Measurements from ENCODE around the gene FOSL2.

DNA sequence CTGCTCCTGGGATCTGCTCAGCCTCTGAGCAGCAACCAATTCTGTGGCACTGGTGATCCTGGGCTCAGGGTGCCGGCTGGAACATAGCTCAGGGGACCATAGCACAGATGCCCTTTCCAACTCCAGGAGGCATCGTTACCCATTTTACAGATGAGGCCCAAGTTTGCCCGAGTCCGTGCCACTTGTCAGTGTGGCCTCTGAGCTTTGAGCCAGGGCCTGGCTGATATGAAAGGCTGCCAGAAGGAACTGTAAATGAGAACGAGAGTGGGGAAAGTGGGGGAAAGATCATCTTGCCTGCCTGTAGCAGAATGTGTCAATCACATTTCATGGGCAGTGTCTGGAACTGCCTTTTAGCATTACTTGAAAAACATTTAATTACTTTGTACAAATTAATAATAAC lies 23.3 kb upstream of the FOSL2 start:
- TF ChIP-seq, protein P1, sequence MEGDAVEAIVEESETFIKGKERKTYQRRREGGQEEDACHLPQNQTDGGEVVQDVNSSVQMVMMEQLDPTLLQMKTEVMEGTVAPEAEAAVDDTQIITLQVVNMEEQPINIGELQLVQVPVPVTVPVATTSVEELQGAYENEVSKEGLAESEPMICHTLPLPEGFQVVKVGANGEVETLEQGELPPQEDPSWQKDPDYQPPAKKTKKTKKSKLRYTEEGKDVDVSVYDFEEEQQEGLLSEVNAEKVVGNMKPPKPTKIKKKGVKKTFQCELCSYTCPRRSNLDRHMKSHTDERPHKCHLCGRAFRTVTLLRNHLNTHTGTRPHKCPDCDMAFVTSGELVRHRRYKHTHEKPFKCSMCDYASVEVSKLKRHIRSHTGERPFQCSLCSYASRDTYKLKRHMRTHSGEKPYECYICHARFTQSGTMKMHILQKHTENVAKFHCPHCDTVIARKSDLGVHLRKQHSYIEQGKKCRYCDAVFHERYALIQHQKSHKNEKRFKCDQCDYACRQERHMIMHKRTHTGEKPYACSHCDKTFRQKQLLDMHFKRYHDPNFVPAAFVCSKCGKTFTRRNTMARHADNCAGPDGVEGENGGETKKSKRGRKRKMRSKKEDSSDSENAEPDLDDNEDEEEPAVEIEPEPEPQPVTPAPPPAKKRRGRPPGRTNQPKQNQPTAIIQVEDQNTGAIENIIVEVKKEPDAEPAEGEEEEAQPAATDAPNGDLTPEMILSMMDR (conservative IDR thresholded peaks at IDR 0.05; ENCODE audit: low read depth in 2 of 2), result no peak
- TF ChIP-seq EZH2phosphoT487 (IDR thresholded peaks at IDR 0.05; ENCODE audit: unreplicated experiment), result no peak
- no peak for TF ChIP-seq EZH2 (IDR thresholded peaks at IDR 0.05; ENCODE audit: low read depth, unreplicated experiment)
- no peak for TF ChIP-seq POLR2AphosphoS5 (IDR thresholded peaks at IDR 0.05; ENCODE audit: low read depth)
- TF ChIP-seq, protein P2, sequence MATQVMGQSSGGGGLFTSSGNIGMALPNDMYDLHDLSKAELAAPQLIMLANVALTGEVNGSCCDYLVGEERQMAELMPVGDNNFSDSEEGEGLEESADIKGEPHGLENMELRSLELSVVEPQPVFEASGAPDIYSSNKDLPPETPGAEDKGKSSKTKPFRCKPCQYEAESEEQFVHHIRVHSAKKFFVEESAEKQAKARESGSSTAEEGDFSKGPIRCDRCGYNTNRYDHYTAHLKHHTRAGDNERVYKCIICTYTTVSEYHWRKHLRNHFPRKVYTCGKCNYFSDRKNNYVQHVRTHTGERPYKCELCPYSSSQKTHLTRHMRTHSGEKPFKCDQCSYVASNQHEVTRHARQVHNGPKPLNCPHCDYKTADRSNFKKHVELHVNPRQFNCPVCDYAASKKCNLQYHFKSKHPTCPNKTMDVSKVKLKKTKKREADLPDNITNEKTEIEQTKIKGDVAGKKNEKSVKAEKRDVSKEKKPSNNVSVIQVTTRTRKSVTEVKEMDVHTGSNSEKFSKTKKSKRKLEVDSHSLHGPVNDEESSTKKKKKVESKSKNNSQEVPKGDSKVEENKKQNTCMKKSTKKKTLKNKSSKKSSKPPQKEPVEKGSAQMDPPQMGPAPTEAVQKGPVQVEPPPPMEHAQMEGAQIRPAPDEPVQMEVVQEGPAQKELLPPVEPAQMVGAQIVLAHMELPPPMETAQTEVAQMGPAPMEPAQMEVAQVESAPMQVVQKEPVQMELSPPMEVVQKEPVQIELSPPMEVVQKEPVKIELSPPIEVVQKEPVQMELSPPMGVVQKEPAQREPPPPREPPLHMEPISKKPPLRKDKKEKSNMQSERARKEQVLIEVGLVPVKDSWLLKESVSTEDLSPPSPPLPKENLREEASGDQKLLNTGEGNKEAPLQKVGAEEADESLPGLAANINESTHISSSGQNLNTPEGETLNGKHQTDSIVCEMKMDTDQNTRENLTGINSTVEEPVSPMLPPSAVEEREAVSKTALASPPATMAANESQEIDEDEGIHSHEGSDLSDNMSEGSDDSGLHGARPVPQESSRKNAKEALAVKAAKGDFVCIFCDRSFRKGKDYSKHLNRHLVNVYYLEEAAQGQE (IDR thresholded peaks at IDR 0.05; ENCODE audit: unreplicated experiment), result no peak
- no peak for TF ChIP-seq CREB1 (CRISPR knock-in tag; IDR thresholded peaks at IDR 0.05; ENCODE audit: low read depth)
- TF ChIP-seq, protein P3, sequence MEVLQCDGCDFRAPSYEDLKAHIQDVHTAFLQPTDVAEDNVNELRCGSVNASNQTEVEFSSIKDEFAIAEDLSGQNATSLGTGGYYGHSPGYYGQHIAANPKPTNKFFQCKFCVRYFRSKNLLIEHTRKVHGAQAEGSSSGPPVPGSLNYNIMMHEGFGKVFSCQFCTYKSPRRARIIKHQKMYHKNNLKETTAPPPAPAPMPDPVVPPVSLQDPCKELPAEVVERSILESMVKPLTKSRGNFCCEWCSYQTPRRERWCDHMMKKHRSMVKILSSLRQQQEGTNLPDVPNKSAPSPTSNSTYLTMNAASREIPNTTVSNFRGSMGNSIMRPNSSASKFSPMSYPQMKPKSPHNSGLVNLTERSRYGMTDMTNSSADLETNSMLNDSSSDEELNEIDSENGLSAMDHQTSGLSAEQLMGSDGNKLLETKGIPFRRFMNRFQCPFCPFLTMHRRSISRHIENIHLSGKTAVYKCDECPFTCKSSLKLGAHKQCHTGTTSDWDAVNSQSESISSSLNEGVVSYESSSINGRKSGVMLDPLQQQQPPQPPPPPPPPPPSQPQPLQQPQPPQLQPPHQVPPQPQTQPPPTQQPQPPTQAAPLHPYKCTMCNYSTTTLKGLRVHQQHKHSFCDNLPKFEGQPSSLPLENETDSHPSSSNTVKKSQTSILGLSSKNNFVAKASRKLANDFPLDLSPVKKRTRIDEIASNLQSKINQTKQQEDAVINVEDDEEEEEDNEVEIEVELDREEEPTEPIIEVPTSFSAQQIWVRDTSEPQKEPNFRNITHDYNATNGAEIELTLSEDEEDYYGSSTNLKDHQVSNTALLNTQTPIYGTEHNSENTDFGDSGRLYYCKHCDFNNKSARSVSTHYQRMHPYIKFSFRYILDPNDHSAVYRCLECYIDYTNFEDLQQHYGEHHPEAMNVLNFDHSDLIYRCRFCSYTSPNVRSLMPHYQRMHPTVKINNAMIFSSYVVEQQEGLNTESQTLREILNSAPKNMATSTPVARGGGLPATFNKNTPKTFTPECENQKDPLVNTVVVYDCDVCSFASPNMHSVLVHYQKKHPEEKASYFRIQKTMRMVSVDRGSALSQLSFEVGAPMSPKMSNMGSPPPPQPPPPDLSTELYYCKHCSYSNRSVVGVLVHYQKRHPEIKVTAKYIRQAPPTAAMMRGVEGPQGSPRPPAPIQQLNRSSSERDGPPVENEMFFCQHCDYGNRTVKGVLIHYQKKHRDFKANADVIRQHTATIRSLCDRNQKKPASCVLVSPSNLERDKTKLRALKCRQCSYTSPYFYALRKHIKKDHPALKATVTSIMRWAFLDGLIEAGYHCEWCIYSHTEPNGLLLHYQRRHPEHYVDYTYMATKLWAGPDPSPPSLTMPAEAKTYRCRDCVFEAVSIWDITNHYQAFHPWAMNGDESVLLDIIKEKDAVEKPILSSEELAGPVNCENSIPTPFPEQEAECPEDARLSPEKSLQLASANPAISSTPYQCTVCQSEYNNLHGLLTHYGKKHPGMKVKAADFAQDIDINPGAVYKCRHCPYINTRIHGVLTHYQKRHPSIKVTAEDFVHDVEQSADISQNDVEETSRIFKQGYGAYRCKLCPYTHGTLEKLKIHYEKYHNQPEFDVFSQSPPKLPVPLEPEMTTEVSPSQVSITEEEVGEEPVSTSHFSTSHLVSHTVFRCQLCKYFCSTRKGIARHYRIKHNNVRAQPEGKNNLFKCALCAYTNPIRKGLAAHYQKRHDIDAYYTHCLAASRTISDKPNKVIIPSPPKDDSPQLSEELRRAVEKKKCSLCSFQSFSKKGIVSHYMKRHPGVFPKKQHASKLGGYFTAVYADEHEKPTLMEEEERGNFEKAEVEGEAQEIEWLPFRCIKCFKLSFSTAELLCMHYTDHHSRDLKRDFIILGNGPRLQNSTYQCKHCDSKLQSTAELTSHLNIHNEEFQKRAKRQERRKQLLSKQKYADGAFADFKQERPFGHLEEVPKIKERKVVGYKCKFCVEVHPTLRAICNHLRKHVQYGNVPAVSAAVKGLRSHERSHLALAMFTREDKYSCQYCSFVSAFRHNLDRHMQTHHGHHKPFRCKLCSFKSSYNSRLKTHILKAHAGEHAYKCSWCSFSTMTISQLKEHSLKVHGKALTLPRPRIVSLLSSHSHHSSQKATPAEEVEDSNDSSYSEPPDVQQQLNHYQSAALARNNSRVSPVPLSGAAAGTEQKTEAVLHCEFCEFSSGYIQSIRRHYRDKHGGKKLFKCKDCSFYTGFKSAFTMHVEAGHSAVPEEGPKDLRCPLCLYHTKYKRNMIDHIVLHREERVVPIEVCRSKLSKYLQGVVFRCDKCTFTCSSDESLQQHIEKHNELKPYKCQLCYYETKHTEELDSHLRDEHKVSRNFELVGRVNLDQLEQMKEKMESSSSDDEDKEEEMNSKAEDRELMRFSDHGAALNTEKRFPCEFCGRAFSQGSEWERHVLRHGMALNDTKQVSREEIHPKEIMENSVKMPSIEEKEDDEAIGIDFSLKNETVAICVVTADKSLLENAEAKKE (CRISPR knock-in tag; IDR thresholded peaks at IDR 0.05), result no peak
- TF ChIP-seq, protein P4, sequence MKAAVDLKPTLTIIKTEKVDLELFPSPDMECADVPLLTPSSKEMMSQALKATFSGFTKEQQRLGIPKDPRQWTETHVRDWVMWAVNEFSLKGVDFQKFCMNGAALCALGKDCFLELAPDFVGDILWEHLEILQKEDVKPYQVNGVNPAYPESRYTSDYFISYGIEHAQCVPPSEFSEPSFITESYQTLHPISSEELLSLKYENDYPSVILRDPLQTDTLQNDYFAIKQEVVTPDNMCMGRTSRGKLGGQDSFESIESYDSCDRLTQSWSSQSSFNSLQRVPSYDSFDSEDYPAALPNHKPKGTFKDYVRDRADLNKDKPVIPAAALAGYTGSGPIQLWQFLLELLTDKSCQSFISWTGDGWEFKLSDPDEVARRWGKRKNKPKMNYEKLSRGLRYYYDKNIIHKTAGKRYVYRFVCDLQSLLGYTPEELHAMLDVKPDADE (IDR thresholded peaks at IDR 0.05), result no peak
- TF ChIP-seq JUNB (IDR thresholded peaks at IDR 0.05; ENCODE audit: unreplicated experiment), result no peak
